Stimulated activated CD8-positive, alpha-beta memory T cell treated with anti-CD3 and anti-CD28 coated beads, Interleukin-4, amount 100 ng/mL, for 1 hour (primary cell): ENCODE results near the gene SOST.

Experiments
- DNase-seq, 2 donors: peaks; one replicate each; pipeline ENCODE4 v3.0.0-alpha.2; 2020; ENCODE audit warnings: low read depth in 2 of 2, low spot score in 1 of 2

SOST gene

GRCh38 chr17:43774304-43775250 is 16.0 kb upstream of the SOST start:
- DNase-seq: no peak

- DNase-seq: no peak
These were observed 14.5 kb upstream of the SOST start for GRCh38 chr17:43772877-43773648.

- DNase-seq: no peak
These were observed 12.9 kb upstream of the SOST start for GRCh38 chr17:43771463-43771862.

GRCh38 chr17:43770957-43771356 is 12.4 kb upstream of the SOST start:
- DNase-seq: no peak

GRCh38 chr17:43769859-43770258 is 11.3 kb upstream of the SOST start:
- DNase-seq: no peak

- DNase-seq: no peak
These were observed 10.8 kb upstream of the SOST start for GRCh38 chr17:43769426-43769825.

GRCh38 chr17:43768943-43769342 is 10.4 kb upstream of the SOST start:
- DNase-seq: no peak

GRCh38 chr17:43768382-43768781 is 9.8 kb upstream of the SOST start:
- DNase-seq: no peak

- DNase-seq: no peak
These were observed 9.1 kb upstream of the SOST start for GRCh38 chr17:43767713-43768059.

- no peak for DNase-seq
These were observed 8.6 kb upstream of the SOST start for GRCh38 chr17:43767053-43767712.

GRCh38 chr17:43766413-43767052 is 7.9 kb upstream of the SOST start:
- peak in 1 of 2 donors; percentile 14 for DNase-seq

- peak; percentile 70 to 71 for DNase-seq
These were observed 1.8 kb upstream of the SOST start for GRCh38 chr17:43760254-43760852.

- no peak for DNase-seq
These were observed 1.2 kb upstream of the SOST start for GRCh38 chr17:43759836-43760235.

GRCh38 chr17:43758086-43758485 is 505 bp downstream of the SOST start:
- no peak for DNase-seq

GRCh38 chr17:43757171-43757660 is 1.4 kb downstream of the SOST start:
- DNase-seq: no peak

GRCh38 chr17:43756201-43756600 is 2.4 kb downstream of the SOST start:
- no peak for DNase-seq

GRCh38 chr17:43755389-43755875 is 3.2 kb downstream of the SOST start:
- no peak for DNase-seq

GRCh38 chr17:43754947-43755346 is 3.6 kb downstream of the SOST start:
- DNase-seq: no peak

GRCh38 chr17:43753493-43754129 is 5.0 kb downstream of the SOST start:
- DNase-seq: no peak

- no peak for DNase-seq
These were observed 8.4 kb downstream of the SOST start for GRCh38 chr17:43750153-43750552.
